Uterus (tissue), 2 donors: ENCODE results near the gene MTMR6.

Experiments
- POLR2A ChIP-seq, 2 donors: fragments of 450-650 bp; IDR thresholded peaks; one replicate each; pipeline ENCODE4 v1.6.1; 2016; ENCODE audit warnings: antibody characterized with exemption in 2 of 2, mild to moderate bottlenecking in 1 of 2, moderate library complexity in 1 of 2
- TF ChIP-seq, protein P1 (sequence below), 4 experiments: fragments of 200-600 bp in 2 of 4; fragments of 450-650 bp in 2 of 4; sonication (generic) in 2 of 4; IDR thresholded peaks; one replicate each; pipeline ENCODE4 v1.5.1; 2016 to 2019; ENCODE audit warnings: antibody characterized with exemption in 4 of 4, mild to moderate bottlenecking in 2 of 4, moderate library complexity in 1 of 4

GRCh38 chr13:25281193-25281934, 5.9 kb downstream of the MTMR6 start:
- TF ChIP-seq, protein P1, sequence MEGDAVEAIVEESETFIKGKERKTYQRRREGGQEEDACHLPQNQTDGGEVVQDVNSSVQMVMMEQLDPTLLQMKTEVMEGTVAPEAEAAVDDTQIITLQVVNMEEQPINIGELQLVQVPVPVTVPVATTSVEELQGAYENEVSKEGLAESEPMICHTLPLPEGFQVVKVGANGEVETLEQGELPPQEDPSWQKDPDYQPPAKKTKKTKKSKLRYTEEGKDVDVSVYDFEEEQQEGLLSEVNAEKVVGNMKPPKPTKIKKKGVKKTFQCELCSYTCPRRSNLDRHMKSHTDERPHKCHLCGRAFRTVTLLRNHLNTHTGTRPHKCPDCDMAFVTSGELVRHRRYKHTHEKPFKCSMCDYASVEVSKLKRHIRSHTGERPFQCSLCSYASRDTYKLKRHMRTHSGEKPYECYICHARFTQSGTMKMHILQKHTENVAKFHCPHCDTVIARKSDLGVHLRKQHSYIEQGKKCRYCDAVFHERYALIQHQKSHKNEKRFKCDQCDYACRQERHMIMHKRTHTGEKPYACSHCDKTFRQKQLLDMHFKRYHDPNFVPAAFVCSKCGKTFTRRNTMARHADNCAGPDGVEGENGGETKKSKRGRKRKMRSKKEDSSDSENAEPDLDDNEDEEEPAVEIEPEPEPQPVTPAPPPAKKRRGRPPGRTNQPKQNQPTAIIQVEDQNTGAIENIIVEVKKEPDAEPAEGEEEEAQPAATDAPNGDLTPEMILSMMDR (IDR thresholded peaks at IDR 0.05) = no peak
- TF ChIP-seq POLR2A (IDR thresholded peaks at IDR 0.05) = no peak
